Fibroblast of lung (primary cell): ENCODE measurements around the gene KTI12.

Experiments used
- EZH2 ChIP-seq: IDR thresholded peaks from 2 replicates; pipeline ENCODE4 v1.5.1; 2012; ENCODE audit warnings: low read length, control low read depth, mild to moderate bottlenecking; ENCODE audit errors: missing control alignments
- TF ChIP-seq, protein P1 (sequence below), 2 donors: IDR thresholded peaks in 1 of 2; conservative IDR thresholded peaks in 1 of 2; 1 replicate in 1 of 2; 2 replicates in 1 of 2; pipeline ENCODE4 v1.5.1; 2011 to 2012; ENCODE audit warnings: low read length in 2 of 2, control low read depth in 1 of 2, inconsistent platforms in 1 of 2, low read depth in 1 of 2, mild to moderate bottlenecking in 1 of 2

DNA sequence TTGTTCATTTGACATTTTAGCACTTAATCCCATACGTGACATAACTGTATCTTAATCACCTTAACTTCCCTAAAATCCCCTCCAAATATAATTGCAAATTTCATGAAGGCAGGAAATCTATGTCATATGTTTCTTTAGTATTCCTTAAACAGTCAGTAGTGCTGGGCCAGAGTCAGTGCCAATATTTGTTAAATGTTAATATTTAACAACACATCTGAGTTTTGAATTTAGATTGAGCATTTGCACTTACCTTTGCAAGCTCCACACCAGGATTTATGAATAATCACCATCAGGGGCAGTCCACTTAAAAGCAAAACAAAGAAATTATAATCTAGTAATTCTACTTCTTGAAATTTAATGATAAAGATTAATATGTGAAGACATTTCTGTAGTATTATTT lies 5.3 kb downstream of the KTI12 start:
- TF ChIP-seq, protein P1, sequence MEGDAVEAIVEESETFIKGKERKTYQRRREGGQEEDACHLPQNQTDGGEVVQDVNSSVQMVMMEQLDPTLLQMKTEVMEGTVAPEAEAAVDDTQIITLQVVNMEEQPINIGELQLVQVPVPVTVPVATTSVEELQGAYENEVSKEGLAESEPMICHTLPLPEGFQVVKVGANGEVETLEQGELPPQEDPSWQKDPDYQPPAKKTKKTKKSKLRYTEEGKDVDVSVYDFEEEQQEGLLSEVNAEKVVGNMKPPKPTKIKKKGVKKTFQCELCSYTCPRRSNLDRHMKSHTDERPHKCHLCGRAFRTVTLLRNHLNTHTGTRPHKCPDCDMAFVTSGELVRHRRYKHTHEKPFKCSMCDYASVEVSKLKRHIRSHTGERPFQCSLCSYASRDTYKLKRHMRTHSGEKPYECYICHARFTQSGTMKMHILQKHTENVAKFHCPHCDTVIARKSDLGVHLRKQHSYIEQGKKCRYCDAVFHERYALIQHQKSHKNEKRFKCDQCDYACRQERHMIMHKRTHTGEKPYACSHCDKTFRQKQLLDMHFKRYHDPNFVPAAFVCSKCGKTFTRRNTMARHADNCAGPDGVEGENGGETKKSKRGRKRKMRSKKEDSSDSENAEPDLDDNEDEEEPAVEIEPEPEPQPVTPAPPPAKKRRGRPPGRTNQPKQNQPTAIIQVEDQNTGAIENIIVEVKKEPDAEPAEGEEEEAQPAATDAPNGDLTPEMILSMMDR (conservative IDR thresholded peaks at IDR 0.05 in 1 of 2, IDR thresholded peaks at IDR 0.05 in 1 of 2; ENCODE audit: low read depth in 1 of 2, low read length in 2 of 2), result no peak
- no peak for TF ChIP-seq EZH2
